Measurements from ENCODE around the gene LIM2. TPM values are rescaled to one million over a fixed set of nuclear protein-coding genes. Genes with fewer than 3 reads are reported as not detected.
"Not testable (repeated sequence)": the region's sequence is repeated elsewhere in the genome, so short reads cannot be mapped to it uniquely, and the experiment has no call there.

LIM2 gene, protein sequence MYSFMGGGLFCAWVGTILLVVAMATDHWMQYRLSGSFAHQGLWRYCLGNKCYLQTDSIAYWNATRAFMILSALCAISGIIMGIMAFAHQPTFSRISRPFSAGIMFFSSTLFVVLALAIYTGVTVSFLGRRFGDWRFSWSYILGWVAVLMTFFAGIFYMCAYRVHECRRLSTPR
- not detected for total RNA-seq
- long read RNA-seq = 0 reads

- ATAC-seq (no peak), DNase-seq (no peak)
- intact Hi-C loops (cut with DNase I) = no loop called here
Measured at GRCh38 chr19:51387924-51388389, at the start of gene LIM2. Gene LIM2 (minus strand): TSS chr19:51387974. CDS start chr19:51387443, 531 bp downstream.

DNA sequence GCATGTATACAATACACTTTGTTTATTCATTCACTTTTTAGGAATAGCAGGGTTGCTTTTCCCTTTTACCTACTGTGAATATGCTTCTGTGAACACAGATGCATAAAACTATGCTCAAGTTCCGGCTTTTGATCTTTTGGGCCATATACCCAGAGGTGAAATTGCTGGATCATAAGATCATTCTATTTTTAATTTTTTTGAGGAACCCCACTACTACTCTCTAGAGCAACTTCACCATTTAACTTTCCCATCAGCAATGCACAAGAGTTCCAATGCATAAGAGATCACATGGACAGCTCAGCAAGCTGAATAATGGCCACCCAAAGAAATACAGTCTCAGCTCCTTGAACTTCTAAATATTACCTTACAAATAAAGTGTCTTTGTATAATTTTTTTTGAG is 46.7 kb upstream of the LIM2 start:
- intact Hi-C loops (cut with DNase I) = no loop called here
- ATAC-seq = no peak

DNA sequence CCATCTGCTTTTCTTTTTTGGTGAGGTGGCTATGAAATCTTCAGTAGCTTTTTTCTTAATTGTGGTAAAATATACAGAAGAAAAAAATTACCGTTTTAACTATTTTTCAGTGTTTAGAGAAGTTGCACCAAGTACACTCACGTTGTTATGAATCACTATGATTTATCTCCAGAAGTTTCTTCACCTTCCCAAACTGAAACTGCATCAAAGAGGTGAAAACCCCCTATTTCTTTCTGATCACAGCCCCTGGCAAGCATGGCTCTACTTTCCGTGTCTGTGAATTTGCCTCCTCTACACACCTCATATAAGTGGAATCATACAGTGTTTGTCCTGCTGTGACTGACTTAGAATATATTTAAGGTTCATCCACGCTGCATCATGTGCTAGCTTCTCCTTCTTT is 45.3 kb upstream of the LIM2 start:
- ATAC-seq (no peak), DNase-seq (no peak)
- intact Hi-C loops (cut with DNase I) = no loop called here

More for the DNA sequence above, 46.7 kb upstream of the LIM2 start:
- no peak for DNase-seq

GRCh38 chr19:51431124-51431523 is 43.4 kb upstream of the LIM2 start:
- ATAC-seq (no peak), DNase-seq (no peak)
- intact Hi-C loops (cut with DNase I) = no loop called here

GRCh38 chr19:51430221-51430620 is 42.4 kb upstream of the LIM2 start:
- intact Hi-C loops (cut with DNase I) = no loop called here
- DNase-seq = no peak
- ATAC-seq = no peak

GRCh38 chr19:51427201-51427600 is 39.4 kb upstream of the LIM2 start:
- ATAC-seq (no peak), DNase-seq (peak; percentile 34)
- intact Hi-C loops (cut with DNase I) = no loop called here

DNA sequence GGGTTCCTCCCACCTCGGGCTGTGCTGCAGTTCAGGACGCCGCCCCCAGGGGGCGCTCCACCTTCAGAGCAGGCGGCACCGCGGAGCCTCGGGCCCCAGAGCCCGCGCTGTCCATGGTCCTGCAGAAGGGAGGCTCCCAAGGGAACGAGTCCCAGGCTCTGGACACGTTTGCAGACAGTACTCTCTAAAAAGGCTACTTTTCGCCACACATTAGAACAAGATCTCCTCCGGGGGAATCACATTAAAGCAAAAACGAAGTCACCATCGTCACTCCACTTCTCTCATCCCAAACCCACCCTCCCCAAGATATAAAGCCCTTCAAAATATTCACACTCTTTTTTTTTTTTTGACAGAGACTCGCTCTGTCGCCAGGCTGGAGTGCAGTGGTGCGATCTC is 34.3 kb upstream of the LIM2 start:
- DNase-seq (peak; percentile 86), ATAC-seq (peak; percentile 87 to 90)
- intact Hi-C loops (cut with DNase I) = no loop called here

DNA sequence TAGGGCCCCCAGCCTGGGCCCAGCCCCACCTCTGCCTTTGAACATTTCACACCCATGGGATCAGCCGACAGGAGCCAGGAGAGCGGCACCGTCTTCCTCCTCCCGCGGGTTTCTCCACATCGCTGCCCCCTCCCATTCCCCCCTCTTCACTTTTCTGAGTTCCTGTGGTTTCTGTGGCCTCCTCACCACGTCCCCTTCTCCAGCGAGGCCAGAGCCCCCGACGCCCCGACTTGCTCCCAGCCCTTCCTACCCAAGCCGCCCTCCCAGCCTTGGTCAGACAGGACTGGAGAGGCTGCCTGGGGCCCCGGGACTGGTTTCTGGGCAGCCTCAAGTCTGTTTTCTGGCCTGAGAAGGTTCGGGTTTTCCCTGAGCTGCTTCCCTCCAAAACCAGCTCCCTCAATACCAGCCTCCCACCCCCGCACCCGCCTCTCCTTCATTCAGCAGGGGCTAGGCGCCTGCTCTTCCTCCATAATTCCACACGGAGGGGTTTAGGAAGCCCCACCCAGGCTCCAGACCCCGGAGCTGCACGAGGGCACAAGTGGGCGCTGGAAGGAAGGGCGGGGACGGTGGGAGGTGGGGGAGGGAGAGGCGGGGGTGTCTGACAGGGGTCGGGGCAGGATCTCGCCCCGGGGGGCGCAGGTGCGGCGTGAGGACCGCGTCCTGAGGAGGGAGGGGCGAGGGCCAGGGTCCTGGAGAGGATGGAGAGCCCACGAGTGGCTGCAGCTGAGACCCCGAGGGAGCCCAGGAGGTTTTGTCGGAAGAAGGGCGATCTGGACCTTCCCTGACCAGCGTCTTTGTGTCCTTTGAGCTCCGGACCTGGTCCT is 33.7 kb upstream of the LIM2 start:
- intact Hi-C loops (cut with DNase I) = no loop called here
- DNase-seq (no peak), ATAC-seq (no peak)

DNA sequence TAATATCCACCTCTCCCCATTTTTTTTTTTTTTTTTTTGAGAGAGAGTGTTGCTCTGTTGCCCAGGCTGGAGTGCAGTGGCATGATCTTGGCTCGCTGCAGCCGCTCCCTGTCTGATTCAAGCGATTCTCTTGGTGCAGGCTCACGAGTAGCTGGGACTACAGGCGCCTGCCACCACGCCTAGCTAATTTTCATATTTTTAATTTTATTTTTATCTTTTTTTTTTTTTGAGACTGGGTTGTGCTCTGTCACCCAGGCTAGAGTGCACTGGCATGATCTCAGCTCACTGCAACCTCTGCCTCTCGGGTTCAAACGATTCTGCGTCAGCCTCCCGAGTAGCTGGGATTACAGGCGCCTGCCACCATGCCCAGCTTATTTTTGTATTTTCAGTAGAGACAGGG is 32.7 kb upstream of the LIM2 start:
- intact Hi-C loops (cut with DNase I); DNase-seq; ATAC-seq: not testable (repeated sequence)

DNA sequence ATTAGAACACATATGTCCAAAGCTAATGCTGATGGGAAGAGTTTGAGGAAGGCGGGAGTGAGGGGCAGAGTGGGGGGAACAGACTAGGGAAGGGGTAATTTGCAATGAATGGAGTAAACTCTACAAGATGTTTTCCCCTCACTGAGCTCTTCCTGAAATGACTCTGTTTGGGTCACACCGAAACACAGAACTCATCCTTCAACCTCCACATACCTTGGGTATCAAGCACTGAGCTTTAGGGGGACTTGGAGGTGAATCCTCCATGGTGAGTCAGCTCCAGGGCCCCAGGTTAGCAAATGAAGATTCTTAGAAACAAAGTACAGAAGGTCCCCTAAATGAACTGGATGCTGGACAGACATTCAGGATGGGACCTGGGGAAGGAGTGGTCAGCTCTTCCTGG is 30.9 kb upstream of the LIM2 start:
- DNase-seq (no peak), ATAC-seq (no peak)
- intact Hi-C loops (cut with DNase I) = no loop called here

DNA sequence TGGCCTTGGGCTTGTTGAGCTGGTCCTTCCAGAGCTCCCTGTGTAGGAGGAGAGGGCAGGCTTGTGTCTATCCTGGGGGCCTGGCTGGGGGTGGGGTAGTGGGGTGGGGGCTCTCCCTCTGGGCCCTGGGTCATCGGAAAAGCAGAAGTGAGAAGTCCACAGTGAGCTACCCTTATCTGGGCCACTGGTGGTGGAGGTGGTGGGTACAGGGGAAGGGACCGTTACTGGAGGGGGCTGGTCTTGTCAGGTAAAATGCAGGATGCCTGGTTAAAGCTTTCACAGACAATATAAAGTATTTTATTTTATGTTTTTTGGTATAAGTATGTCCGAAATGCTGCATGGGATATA is 30.0 kb upstream of the LIM2 start:
- intact Hi-C loops (cut with DNase I) = no loop called here
- DNase-seq (no peak), ATAC-seq (peak in 1 of 2 donors; percentile 8)

DNA sequence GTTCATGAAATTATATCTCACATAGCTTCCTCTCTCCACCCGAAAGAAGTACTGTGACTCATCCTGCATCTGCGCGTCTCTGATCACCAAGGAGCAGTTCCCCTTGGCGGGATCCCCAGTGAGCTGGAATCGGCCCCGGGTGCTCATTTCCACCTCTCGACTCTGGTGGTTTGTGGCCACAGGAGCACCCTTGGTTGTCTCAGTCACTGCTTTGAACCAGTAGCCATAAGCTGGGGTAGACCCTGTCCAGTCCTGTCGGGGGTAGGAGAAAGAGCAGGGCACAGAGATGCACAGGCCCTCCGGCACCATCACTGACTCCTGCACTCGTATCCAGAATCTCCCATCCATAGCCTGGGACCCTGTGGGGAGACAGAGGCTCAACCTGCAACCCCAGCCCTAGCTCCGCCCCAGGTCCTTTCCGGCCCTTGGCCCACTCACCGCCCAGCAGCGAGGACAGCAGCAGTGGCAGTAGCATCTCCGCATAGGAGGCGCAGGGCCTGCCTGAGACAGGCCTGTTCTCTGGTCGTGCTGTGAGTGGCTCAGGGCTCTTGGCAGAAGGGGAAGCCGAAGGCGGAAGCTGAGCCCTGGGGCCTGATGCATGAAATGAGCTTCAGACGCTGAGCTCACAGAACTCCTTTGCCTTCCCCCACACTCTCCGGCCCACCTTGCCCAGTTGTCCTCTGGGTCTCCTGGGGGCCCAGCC is 29.5 kb upstream of the LIM2 start, which contains the start of gene SIGLEC10:
SIGLEC10 (minus strand) TSS at position 536 of the 703 bp plus-strand sequence; CDS start at position 475, 61 bp downstream.
- intact Hi-C loops (cut with DNase I) = no loop called here
- ATAC-seq (peak; percentile 48 to 59), DNase-seq (peak; percentile 42)

DNA sequence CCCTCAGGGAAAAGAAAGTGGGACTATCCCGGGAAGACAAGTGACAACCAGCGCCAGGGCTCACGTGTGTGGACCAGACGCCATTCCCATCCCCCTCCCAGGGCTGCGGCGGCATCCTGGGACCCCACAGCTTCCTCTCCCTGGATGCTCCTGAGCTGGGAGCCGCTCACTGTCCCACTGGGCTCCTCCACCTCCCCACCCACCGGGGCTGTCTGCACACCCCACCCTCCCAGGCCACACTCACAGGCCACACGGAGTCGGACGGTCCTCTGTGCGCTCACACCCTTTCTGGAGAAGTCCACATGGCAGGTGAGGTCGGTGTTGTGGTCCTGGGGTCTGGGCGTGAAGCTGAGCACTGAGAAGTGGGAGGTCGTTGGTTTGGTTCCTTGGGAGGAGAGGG is 28.6 kb upstream of the LIM2 start:
- intact Hi-C loops (cut with DNase I); DNase-seq; ATAC-seq: not testable (repeated sequence)

DNA sequence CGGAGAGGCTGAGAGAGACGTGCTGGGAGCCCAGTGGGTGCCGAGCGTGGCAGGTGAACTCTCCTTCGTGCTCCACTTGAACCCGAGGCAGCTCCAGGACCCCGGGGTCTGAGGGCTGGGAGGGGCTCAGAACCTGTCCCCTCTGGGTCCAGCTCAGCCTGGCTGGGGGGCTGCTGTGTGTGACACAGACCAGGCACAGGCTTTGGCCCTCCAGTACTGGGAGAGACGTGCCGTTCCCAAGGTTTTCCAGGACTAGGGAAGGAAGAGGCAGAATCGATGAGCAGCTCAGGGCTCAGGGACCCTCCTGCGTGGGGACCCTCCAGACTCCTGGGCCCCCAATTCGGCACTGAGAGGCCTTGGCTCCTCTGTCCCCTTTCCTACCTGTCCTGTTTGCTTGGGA is 27.4 kb upstream of the LIM2 start:
- ATAC-seq = no peak
- intact Hi-C loops (cut with DNase I) = no loop called here
- no peak for DNase-seq

GRCh38 chr19:51410950-51411748 is 23.4 kb upstream of the LIM2 start:
- intact Hi-C loops (cut with DNase I) = no loop called here
- ATAC-seq = no peak

DNA sequence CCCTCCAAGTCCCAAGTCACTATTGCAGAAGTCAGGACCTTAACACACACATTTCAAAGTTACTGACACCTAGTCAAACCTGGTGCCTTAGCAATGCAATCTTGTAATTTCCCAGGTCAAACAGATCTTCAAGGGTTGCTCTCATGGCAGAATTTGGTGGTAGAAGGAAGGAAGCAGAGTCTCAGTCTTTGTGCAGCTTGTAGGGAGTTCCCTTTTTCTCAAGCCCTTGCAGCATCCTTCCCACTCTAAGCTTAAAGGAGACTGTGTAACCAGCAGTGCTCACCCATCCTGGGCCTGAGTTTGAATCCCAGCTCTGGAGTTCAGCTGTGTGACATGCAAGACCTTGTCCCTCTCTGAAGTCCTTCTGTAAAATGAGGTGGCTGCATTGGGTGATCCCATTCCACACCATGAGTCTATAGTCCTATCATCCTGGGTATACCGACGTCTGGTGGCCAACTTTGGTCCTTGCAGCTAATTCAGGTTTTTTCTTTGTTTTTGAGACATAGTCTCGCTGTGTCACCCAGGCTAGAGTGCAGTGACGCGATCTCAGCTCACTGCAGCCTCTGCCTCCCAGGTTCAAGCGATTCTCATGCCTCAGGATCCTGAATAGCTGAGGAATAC is 19.8 kb upstream of the LIM2 start:
- DNase-seq (no peak), ATAC-seq (peak in 1 of 2 donors; percentile 60)
- intact Hi-C loops (cut with DNase I) = loop anchor here in 1 of 2 donors (10.0 kb wide), 1 partner anchor 73 kb away; no protein-coding TSS in a partner anchor

More at GRCh38 chr19:51410950-51411748, 23.4 kb upstream of the LIM2 start:
- DNase-seq = no peak

GRCh38 chr19:51402117-51402516 is 14.3 kb upstream of the LIM2 start:
- no peak for ATAC-seq
- intact Hi-C loops (cut with DNase I) = loop anchor here in 1 of 2 donors (10.0 kb wide), 1 partner anchor 67 kb away; no protein-coding TSS in a partner anchor
- no peak for DNase-seq

DNA sequence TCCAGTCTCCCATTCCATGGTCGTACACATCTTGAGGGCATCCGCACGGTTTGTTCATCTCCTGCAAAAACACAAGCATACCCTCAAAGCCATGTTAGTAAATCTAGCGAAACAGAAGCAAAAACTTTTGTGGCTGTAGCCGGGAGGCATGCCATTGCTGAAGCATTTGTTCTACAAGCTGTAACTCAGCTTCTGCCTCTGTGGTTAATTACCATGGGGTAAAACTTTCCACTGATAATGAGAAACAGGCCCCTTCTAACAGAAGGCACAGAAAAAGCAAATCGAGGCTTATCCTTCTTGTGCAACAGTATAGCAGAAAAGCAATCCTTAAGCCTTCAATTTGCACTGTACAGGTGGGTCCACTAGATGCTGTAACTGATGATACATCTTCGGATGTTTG is 12.2 kb upstream of the LIM2 start:
- intact Hi-C loops (cut with DNase I) = loop anchor here (10.0 kb wide), 2 partner anchors 55 to 65 kb away; partner anchors contain the start of gene VSIG10L (in 1 of the 2)
- not testable (repeated sequence) for ATAC-seq, DNase-seq

Measured in left cardiac atrium (tissue), 4 donors.